ENCODE data around the gene ITPK1. TPM values are rescaled to one million over a fixed set of nuclear protein-coding genes. Genes with fewer than 3 reads are reported as not detected.

The ITPK1 gene
- total RNA-seq, 1 experiment from 2014 or later, result 38.5 TPM

DNA sequence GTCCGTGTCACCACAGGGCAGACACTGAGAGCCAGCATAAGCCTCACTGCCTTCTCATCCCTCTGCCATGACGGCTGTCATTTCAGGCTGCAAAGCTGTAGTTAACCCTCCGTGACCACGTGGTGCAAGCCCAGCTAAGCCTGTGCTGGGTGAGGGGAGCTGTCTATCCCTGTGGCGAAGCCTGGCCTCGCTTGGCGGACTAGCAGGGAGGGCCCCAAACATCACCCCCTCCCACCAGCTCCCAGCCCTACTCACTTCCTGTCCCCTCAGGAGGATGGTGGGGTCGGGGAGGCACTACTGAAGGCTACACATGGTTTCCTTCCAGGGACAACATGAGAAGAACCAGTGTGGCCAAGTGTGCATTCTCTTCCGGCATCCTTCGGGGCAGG is 104.6 kb downstream of the ITPK1 start:
- POLR2A ChIA-PET (ENCODE audit: low non-redundant PET), result no interaction called here
- no peak for DNase-seq (ENCODE audit: low spot score)
- no TSS peak for BruUV-seq (replicated peaks)
- Histone ChIP-seq H3K4me3 (ENCODE audit: low read depth, low read length, poor library complexity, severe bottlenecking) (no peak overlapping the region), H3K27me3 (replicated peaks; ENCODE audit: insufficient read depth, low read depth, low read length, poor library complexity) (no peaks in the 10 kb centered on the region), H3K4me1 (ENCODE audit: insufficient read depth, low read length, poor library complexity, severe bottlenecking) (peaks cover 7% of the 10 kb centered on the region), H3K36me3 (ENCODE audit: insufficient read depth, low read length, poor library complexity, severe bottlenecking) (no peaks in the 10 kb centered on the region), H3K27ac (ENCODE audit: low read depth, low read length, poor library complexity, severe bottlenecking) (no peak overlapping the region), H3K9me3 (ENCODE audit: low read depth, low read length, poor library complexity, severe bottlenecking) (no peaks in the 10 kb centered on the region)
- TF ChIP-seq EZH2 (IDR thresholded peaks at IDR 0.05; ENCODE audit: borderline replicate concordance, low read depth, low read length, poor library complexity, severe bottlenecking), result no peak
- TF ChIP-seq, protein P1, sequence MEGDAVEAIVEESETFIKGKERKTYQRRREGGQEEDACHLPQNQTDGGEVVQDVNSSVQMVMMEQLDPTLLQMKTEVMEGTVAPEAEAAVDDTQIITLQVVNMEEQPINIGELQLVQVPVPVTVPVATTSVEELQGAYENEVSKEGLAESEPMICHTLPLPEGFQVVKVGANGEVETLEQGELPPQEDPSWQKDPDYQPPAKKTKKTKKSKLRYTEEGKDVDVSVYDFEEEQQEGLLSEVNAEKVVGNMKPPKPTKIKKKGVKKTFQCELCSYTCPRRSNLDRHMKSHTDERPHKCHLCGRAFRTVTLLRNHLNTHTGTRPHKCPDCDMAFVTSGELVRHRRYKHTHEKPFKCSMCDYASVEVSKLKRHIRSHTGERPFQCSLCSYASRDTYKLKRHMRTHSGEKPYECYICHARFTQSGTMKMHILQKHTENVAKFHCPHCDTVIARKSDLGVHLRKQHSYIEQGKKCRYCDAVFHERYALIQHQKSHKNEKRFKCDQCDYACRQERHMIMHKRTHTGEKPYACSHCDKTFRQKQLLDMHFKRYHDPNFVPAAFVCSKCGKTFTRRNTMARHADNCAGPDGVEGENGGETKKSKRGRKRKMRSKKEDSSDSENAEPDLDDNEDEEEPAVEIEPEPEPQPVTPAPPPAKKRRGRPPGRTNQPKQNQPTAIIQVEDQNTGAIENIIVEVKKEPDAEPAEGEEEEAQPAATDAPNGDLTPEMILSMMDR (conservative IDR thresholded peaks at IDR 0.05; ENCODE audit: low read depth, low read length), result no peak
- CTCF ChIA-PET, result no interaction called here
- intact Hi-C loops (cut with micrococcal nuclease; ENCODE audit: unreplicated experiment), result no loop called here

GRCh38 chr14:93010522-93011140 is 105.1 kb downstream of the ITPK1 start:
- H3K4me1 ChIP-seq (ENCODE audit: insufficient read depth, low read length, poor library complexity, severe bottlenecking), result peaks cover 7% of the 10 kb centered on the region
- intact Hi-C loops (cut with micrococcal nuclease; ENCODE audit: unreplicated experiment), result no loop called here
- ChIA-PET POLR2A (ENCODE audit: low non-redundant PET) (no interaction called here), CTCF (no interaction called here)
- H3K36me3 ChIP-seq (ENCODE audit: insufficient read depth, low read length, poor library complexity, severe bottlenecking), result no peaks in the 10 kb centered on the region
- H3K9me3 ChIP-seq (ENCODE audit: low read depth, low read length, poor library complexity, severe bottlenecking), result no peaks in the 10 kb centered on the region
- no peak overlapping the region for H3K27ac ChIP-seq (ENCODE audit: low read depth, low read length, poor library complexity, severe bottlenecking)
- no peak for DNase-seq (ENCODE audit: low spot score)
- no peaks in the 10 kb centered on the region for H3K27me3 ChIP-seq (replicated peaks; ENCODE audit: insufficient read depth, low read depth, low read length, poor library complexity)
- TF ChIP-seq EZH2 (IDR thresholded peaks at IDR 0.05; ENCODE audit: borderline replicate concordance, low read depth, low read length, poor library complexity, severe bottlenecking), result no peak
- TF ChIP-seq, protein P1 (conservative IDR thresholded peaks at IDR 0.05; ENCODE audit: low read depth, low read length), result no peak
- BruUV-seq (replicated peaks), result no TSS peak
- no peak overlapping the region for H3K4me3 ChIP-seq (ENCODE audit: low read depth, low read length, poor library complexity, severe bottlenecking)

GRCh38 chr14:93010130-93010499 is 105.6 kb downstream of the ITPK1 start:
- TF ChIP-seq, protein P1 (conservative IDR thresholded peaks at IDR 0.05; ENCODE audit: low read depth, low read length), result no peak
- TF ChIP-seq EZH2 (IDR thresholded peaks at IDR 0.05; ENCODE audit: borderline replicate concordance, low read depth, low read length, poor library complexity, severe bottlenecking), result no peak
- Histone ChIP-seq H3K4me1 (ENCODE audit: insufficient read depth, low read length, poor library complexity, severe bottlenecking) (peaks cover 7% of the 10 kb centered on the region), H3K27me3 (replicated peaks; ENCODE audit: insufficient read depth, low read depth, low read length, poor library complexity) (no peaks in the 10 kb centered on the region), H3K27ac (ENCODE audit: low read depth, low read length, poor library complexity, severe bottlenecking) (no peak overlapping the region), H3K4me3 (ENCODE audit: low read depth, low read length, poor library complexity, severe bottlenecking) (no peak overlapping the region), H3K9me3 (ENCODE audit: low read depth, low read length, poor library complexity, severe bottlenecking) (no peaks in the 10 kb centered on the region), H3K36me3 (ENCODE audit: insufficient read depth, low read length, poor library complexity, severe bottlenecking) (no peaks in the 10 kb centered on the region)
- BruUV-seq (replicated peaks), result no TSS peak
- ChIA-PET CTCF (no interaction called here), POLR2A (ENCODE audit: low non-redundant PET) (no interaction called here)
- DNase-seq (ENCODE audit: low spot score), result no peak
- intact Hi-C loops (cut with micrococcal nuclease; ENCODE audit: unreplicated experiment), result no loop called here

All from A673 (cell line).